ENCODE results near the gene ZMIZ1.
A peak's percentile ranks its signal among the peaks of the same experiment; 100 is the strongest.

Gene ZMIZ1

GRCh38 chr10:79349072-79349491 is 280.3 kb downstream of the ZMIZ1 start:
- no peak for DNase-seq

GRCh38 chr10:79349766-79350406 is 281.1 kb downstream of the ZMIZ1 start:
- DNase-seq: no peak

DNA sequence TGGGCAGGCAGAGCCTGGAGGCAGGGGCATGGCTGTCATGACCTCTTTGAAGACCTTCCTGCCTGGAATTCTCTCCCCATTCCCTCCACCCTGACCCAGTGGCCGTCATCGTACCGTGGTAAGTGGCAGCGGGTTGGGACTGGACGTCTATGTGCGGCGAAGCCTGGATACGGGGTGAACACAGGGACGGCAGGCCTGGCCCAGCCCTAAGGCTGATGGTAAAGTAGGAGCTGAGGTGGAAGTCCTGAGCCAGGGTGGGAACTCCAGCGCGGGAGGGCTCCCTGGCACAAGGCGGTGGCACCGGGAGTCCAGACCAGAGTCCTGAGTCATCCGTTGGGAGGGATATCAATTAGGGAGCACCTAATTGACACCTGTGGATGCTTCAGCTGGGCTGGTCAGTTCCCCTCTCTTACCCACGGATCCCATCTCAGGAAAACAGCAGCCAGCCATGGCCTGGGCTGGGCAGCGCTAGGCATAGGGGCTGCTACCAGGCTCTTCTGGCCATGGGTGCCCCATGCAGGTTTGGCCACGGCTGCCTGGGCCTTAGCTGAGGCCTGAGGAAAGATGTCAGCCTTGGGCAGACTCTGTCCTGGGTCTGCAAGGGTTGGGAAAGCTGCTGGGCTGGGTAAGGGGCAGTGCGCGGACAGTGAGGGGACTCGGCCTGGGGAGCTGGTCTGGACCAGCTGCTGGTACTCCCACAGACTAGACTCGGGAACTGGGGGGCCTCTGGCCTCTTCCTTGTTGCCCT is 281.8 kb downstream of the ZMIZ1 start:
- no peak for DNase-seq

GRCh38 chr10:79351332-79351731 is 282.6 kb downstream of the ZMIZ1 start:
- no peak for DNase-seq

- DNase-seq: no peak
These were observed 283.5 kb downstream of the ZMIZ1 start for GRCh38 chr10:79352035-79352877.

DNA sequence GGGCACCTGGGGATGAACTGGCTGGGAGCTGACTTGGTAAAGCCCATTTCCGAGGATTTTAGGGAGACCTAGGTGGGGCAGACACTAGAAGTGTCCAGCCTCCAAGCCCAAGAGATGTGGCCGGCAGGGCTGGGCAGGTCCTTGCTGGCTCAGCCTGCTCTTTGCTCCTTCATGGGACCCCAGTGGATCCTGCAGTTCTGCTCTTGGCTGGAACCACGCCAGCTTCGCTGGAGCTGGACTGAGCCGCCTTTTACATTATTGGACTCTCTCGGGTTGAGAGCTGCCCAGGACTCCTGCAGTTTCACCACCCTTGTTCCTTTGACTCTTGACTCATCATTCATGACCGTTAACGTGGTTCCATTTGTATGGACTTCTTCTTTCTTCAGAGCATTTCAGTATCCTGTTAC is 284.2 kb downstream of the ZMIZ1 start:
- no peak for DNase-seq

DNA sequence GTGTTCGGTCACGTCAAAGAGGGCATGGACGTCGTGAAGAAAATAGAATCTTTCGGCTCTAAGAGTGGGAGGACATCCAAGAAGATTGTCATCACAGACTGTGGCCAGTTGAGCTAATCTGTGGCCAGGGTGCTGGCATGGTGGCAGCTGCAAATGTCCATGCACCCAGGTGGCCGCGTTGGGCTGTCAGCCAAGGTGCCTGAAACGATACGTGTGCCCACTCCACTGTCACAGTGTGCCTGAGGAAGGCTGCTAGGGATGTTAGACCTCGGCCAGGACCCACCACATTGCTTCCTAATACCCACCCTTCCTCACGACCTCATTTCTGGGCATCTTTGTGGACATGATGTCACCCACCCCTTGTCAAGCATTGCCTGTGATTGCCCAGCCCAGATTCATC is 285.0 kb downstream of the ZMIZ1 start:
- DNase-seq: no peak

GRCh38 chr10:79354141-79354540 is 285.4 kb downstream of the ZMIZ1 start:
- DNase-seq: no peak

DNA sequence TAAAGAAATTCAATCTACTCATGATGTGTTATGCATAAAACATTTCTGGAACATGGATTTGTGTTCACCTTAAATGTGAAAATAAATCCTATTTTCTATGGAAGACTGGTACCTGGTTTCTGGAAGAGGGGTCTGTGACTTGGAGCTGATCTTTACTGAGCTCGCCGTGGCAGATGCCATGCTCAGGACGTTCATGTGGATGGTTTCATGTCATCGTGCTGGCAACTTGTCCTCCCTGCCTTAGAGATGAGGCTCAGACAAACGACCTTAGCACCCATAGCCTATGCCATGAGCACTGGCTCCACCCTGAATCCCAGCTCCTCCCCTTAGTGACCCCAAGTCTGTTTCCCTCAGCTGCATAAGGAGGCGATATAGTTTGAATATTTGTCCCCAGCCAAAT is 285.8 kb downstream of the ZMIZ1 start:
- DNase-seq: no peak

GRCh38 chr10:79355420-79356017 is 286.8 kb downstream of the ZMIZ1 start:
- no peak for DNase-seq

GRCh38 chr10:79356104-79356503 is 287.3 kb downstream of the ZMIZ1 start:
- DNase-seq: no peak

GRCh38 chr10:79357180-79357579 is 288.4 kb downstream of the ZMIZ1 start:
- DNase-seq: no peak

- DNase-seq: no peak
These were observed 290.0 kb downstream of the ZMIZ1 start for GRCh38 chr10:79358811-79359210.

DNA sequence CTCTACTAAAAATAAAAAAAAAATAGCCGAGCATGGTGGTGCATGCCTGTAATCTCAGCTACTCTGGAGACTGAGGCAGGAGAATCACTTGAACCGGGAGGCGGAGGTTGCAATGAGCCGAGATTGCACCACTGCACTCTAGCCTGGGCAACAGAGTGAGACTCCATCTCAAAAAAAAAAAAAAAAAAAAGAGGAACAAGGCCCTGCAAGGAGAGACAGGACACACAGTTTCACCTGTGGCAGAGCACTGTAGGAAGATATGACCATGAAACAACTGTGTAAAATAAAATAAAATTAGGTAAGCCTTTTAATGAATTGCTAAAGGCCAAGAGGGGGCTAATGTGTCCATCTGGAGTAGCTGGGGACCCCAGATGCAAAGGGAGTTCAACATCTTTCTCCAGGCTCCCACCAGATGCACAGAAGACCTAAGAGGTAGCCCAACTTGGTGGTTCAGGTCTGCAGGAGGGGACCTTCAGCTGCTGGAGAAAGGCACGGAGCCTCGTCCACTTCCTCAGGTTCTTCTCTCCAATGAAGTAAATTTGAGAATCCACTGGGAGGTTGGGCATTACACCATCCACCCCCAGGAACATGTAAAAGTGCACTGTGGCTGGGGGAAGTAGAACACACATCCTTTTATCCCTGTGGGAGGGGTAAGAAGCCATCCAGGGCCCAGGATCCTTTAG is 291.2 kb downstream of the ZMIZ1 start:
- DNase-seq: no peak

- DNase-seq: no peak
These were observed 292.0 kb downstream of the ZMIZ1 start for GRCh38 chr10:79360499-79361342.

GRCh38 chr10:79361726-79362397 is 293.1 kb downstream of the ZMIZ1 start:
- peak; percentile 45 for DNase-seq
